ENCODE results near the gene UBD.

Gene UBD

GRCh38 chr6:29559524-29560287 lies at the start of gene UBD:
Gene UBD (minus strand): TSS chr6:29559732. CDS start chr6:29559701, 31 bp downstream.
- peak within 1 kb of the TSS in 2 of 21 experiments; percentile 37 to 38 for H3K27ac ChIP-seq
- no peak within 1 kb of the TSS for H3K4me3 ChIP-seq

GRCh38 chr6:29608131-29608530 lies 48.6 kb upstream of the UBD start:
- no peak overlapping the region for H3K4me3 ChIP-seq
- no peak overlapping the region for H3K27ac ChIP-seq

GRCh38 chr6:29603930-29604329 lies 44.4 kb upstream of the UBD start:
- no peak overlapping the region for H3K27ac ChIP-seq
- H3K4me3 ChIP-seq, result no peak overlapping the region

- H3K27ac ChIP-seq, result no peak overlapping the region
- H3K4me3 ChIP-seq, result no peak overlapping the region
Measured at GRCh38 chr6:29603456-29603855, 43.9 kb upstream of the UBD start.

GRCh38 chr6:29602564-29603361 lies 43.2 kb upstream of the UBD start:
- no peak overlapping the region for H3K27ac ChIP-seq
- no peak overlapping the region for H3K4me3 ChIP-seq

- Histone ChIP-seq H3K27ac (no peak overlapping the region), H3K4me3 (no peak overlapping the region)
Measured at GRCh38 chr6:29598172-29598747, 38.7 kb upstream of the UBD start.

GRCh38 chr6:29597184-29597583 lies 37.7 kb upstream of the UBD start:
- H3K4me3 ChIP-seq, result no peak overlapping the region
- H3K27ac ChIP-seq, result no peak overlapping the region

GRCh38 chr6:29596381-29596900 lies 36.9 kb upstream of the UBD start:
- H3K4me3 ChIP-seq, result no peak overlapping the region
- H3K27ac ChIP-seq, result no peak overlapping the region

- H3K4me3 ChIP-seq, result no peak overlapping the region
Measured at GRCh38 chr6:29593199-29593855, 33.8 kb upstream of the UBD start.

GRCh38 chr6:29591677-29592076 lies 32.1 kb upstream of the UBD start:
- H3K4me3 ChIP-seq, result no peak overlapping the region
- no peak overlapping the region for H3K27ac ChIP-seq

More at GRCh38 chr6:29593199-29593855, 33.8 kb upstream of the UBD start:
- no peak overlapping the region for H3K27ac ChIP-seq

GRCh38 chr6:29590218-29590808 lies 30.8 kb upstream of the UBD start:
- no peak overlapping the region for H3K4me3 ChIP-seq
- no peak overlapping the region for H3K27ac ChIP-seq

GRCh38 chr6:29589423-29590048 lies 30.0 kb upstream of the UBD start:
- Histone ChIP-seq H3K4me3 (no peak overlapping the region), H3K27ac (no peak overlapping the region)

- no peak within 1 kb of the TSS for H3K27ac ChIP-seq
Measured at GRCh38 chr6:29584821-29585220, 25.3 kb upstream of the UBD start, which contains the start of gene OR2H2. Gene OR2H2 (plus strand): TSS chr6:29585121. CDS start chr6:29587945, 2,824 bp downstream.

GRCh38 chr6:29577544-29577943 lies 18.0 kb upstream of the UBD start:
- Histone ChIP-seq H3K4me3 (no peak overlapping the region), H3K27ac (no peak overlapping the region)

More at GRCh38 chr6:29584821-29585220, 25.3 kb upstream of the UBD start, which contains the start of gene OR2H2:
- no peak within 1 kb of the TSS for H3K4me3 ChIP-seq

GRCh38 chr6:29576056-29576455 lies 16.5 kb upstream of the UBD start:
- Histone ChIP-seq H3K4me3 (no peak overlapping the region), H3K27ac (no peak overlapping the region)

- Histone ChIP-seq H3K27ac (no peak overlapping the region), H3K4me3 (no peak overlapping the region)
Measured at GRCh38 chr6:29567991-29568390, 8.5 kb upstream of the UBD start.

- H3K27ac ChIP-seq, result no peak overlapping the region
Measured at GRCh38 chr6:29567541-29567940, 8.0 kb upstream of the UBD start.

GRCh38 chr6:29566856-29567255 lies 7.3 kb upstream of the UBD start:
- H3K4me3 ChIP-seq, result no peak overlapping the region
- H3K27ac ChIP-seq, result no peak overlapping the region

More at GRCh38 chr6:29567541-29567940, 8.0 kb upstream of the UBD start:
- H3K4me3 ChIP-seq, result no peak overlapping the region

GRCh38 chr6:29564875-29565274 lies 5.3 kb upstream of the UBD start:
- Histone ChIP-seq H3K27ac (no peak overlapping the region), H3K4me3 (no peak overlapping the region)
